HepG2 (cell line): Measurements from ENCODE around the gene TBC1D19. TPM values are rescaled to one million over a fixed set of nuclear protein-coding genes. Genes with fewer than 3 reads are reported as not detected.

Experiments used
- polyA plus RNA-seq, 8 experiments: library from polyadenylated mRNA; depleted of rRNA in 3 of 8; stranded (reverse) in 7 of 8; unstranded in 1 of 8; fragments of >200 nt; fragmentation: Illumina TruSeq in 4 of 8; extraction: Trizol in 4 of 8; gene quantifications; 2 replicates each; pipeline versions ENCODE4 v1.2.1 to v1.2.3, GENCODE V29; 2011 to 2016; ENCODE audit warnings: low read depth in 4 of 8, missing spikeins in 1 of 8, mixed read lengths in 1 of 8; ENCODE audit not compliant: insufficient read depth in 1 of 8
- small RNA-seq, 3 experiments: library from RNA; depleted of rRNA; stranded (forward); fragments of <200 nt; gene quantifications; one replicate each; pipeline ENCODE3, GENCODE V24; 2012; ENCODE audit warnings: low read depth in 2 of 3, low replicate concordance in 1 of 3; ENCODE audit not compliant: insufficient read length in 3 of 3, insufficient read depth in 2 of 3
- total RNA-seq, 5 experiments: library from RNA; depleted of rRNA; stranded (reverse); fragments of >200 nt; fragmentation: Illumina TruSeq; extraction: Trizol; gene quantifications; 2 replicates each; pipeline ENCODE4 v1.2.3, GENCODE V29; 2016; ENCODE audit warnings: low read depth in 1 of 5

Gene TBC1D19
- total and polyA plus RNA-seq, 2 of the 13 experiments (the other 11 are each of a cell fraction or from before 2014, with no cell fraction given) = 1.6 to 3.5 TPM

Small RNA genes lying within 50 kb of the gene (small RNA-seq; reads per million reads assigned to genes)
- 0 reads per million in 3 experiments for gene RF00284

Other genes with a start within 250 kb of the TBC1D19 start
- gene CCKAR, start 93.6 kb upstream of the TBC1D19 start, total RNA-seq (2016; rRNA removed; fragmentation: Illumina TruSeq; extraction: Trizol) = not detected in 2 replicates
- not detected in 2 replicates for gene CCKAR, start 93.6 kb upstream of the TBC1D19 start, polyA plus RNA-seq (2011; rRNA removed)